ENCODE results near the gene TRIP10.

TRIP10 gene

GRCh38 chr19:6712692-6713670 is 26.5 kb upstream of the TRIP10 start:
- TF ChIP-seq CTCF (IDR thresholded peaks at IDR 0.05; ENCODE audit: extremely low read depth, missing control alignments): no peak
- DNase-seq (ENCODE audit: low spot score): no peak

- TF ChIP-seq CTCF (IDR thresholded peaks at IDR 0.05; ENCODE audit: extremely low read depth, missing control alignments): no peak
- no peak for DNase-seq (ENCODE audit: low spot score)
Measured at GRCh38 chr19:6713773-6714692, 25.4 kb upstream of the TRIP10 start.

GRCh38 chr19:6714749-6715555 is 24.5 kb upstream of the TRIP10 start:
- TF ChIP-seq CTCF (IDR thresholded peaks at IDR 0.05; ENCODE audit: extremely low read depth, missing control alignments): no peak
- DNase-seq (ENCODE audit: low spot score): no peak

GRCh38 chr19:6716610-6716970 is 22.9 kb upstream of the TRIP10 start:
- no peak for DNase-seq (ENCODE audit: low spot score)
- no peak for TF ChIP-seq CTCF (IDR thresholded peaks at IDR 0.05; ENCODE audit: extremely low read depth, missing control alignments)

- no peak for TF ChIP-seq CTCF (IDR thresholded peaks at IDR 0.05; ENCODE audit: extremely low read depth, missing control alignments)
- no peak for DNase-seq (ENCODE audit: low spot score)
Measured at GRCh38 chr19:6717036-6717435, 22.4 kb upstream of the TRIP10 start.

GRCh38 chr19:6717441-6717971 is 22.0 kb upstream of the TRIP10 start:
- no peak for DNase-seq (ENCODE audit: low spot score)
- no peak for TF ChIP-seq CTCF (IDR thresholded peaks at IDR 0.05; ENCODE audit: extremely low read depth, missing control alignments)

Measured in GM20000 (cell line).